PC-3 (cell line): ENCODE measurements around the gene SEC14L3.

Experiments used
- CTCF ChIP-seq: fragments of 300-600 bp; sonication (generic); conservative IDR thresholded peaks from 2 replicates; pipeline ENCODE4 v1.5.1; 2017; ENCODE audit warnings: antibody characterized with exemption, low read depth, mild to moderate bottlenecking, low read length
- EZH2 ChIP-seq: fragments of 300-600 bp; sonication (generic); IDR thresholded peaks from one replicate; pipeline ENCODE4 v1.6.1; 2017; ENCODE audit warnings: antibody characterized with exemption, mild to moderate bottlenecking, low read length; ENCODE audit not compliant: unreplicated experiment
- EZH2phosphoT487 ChIP-seq: fragments of 300-600 bp; sonication (generic); IDR thresholded peaks from 2 replicates; pipeline ENCODE4 v1.6.1; 2018; ENCODE audit warnings: mild to moderate bottlenecking, antibody characterized with exemption, low read length, borderline replicate concordance

- TF ChIP-seq CTCF (no peak), EZH2phosphoT487 (no peak), EZH2 (no peak)
Observed at GRCh38 chr22:30414525-30415047, 57.2 kb downstream of the SEC14L3 start.
